Measurements from ENCODE around the gene GDI1.

- TF ChIP-seq CSDC2 (CRISPR knock-in tag; IDR thresholded peaks at IDR 0.05) (no peak), ZC3H10 (CRISPR knock-in tag; IDR thresholded peaks at IDR 0.05) (no peak), ESRRG (CRISPR knock-in tag; IDR thresholded peaks at IDR 0.05) (no peak), TCF4 (CRISPR knock-in tag; IDR thresholded peaks at IDR 0.05; ENCODE audit: borderline replicate concordance) (no peak), ZNF565 (CRISPR knock-in tag; conservative IDR thresholded peaks at IDR 0.05; ENCODE audit: low read depth) (no peak), POU6F1 (CRISPR knock-in tag; IDR thresholded peaks at IDR 0.05; ENCODE audit: borderline replicate concordance, low read depth) (no peak), PATZ1 (CRISPR knock-in tag; IDR thresholded peaks at IDR 0.05; ENCODE audit: borderline replicate concordance) (no peak), GLIS3 (CRISPR knock-in tag; IDR thresholded peaks at IDR 0.05) (no peak), RARB (CRISPR knock-in tag; IDR thresholded peaks at IDR 0.05) (no peak), BACH2 (CRISPR knock-in tag; IDR thresholded peaks at IDR 0.05; ENCODE audit: borderline replicate concordance) (no peak)
These were observed 23.8 kb upstream of the GDI1 start for GRCh38 chrX:154413142-154413541.

Measured in SK-N-SH treated with all-trans-retinoic acid at 6 μM for 48 hours (cell line).